K562 (cell line): ENCODE measurements around the gene RPS2.

Experiments used
- NR2C1 ChIP-seq, 2 experiments: fragments of 450-650 bp; IDR thresholded peaks; 2 replicates each; pipeline ENCODE4 v1.6.1; 2017; ENCODE audit warnings: mild to moderate bottlenecking in 2 of 2, antibody characterized with exemption in 1 of 2, inconsistent platforms in 1 of 2, missing compliant biosample characterization in 1 of 2, missing genetic modification characterization in 1 of 2
- TF ChIP-seq, protein P1 (sequence below): fragments of 250-450 bp; sonication (Bioruptor Pico); IDR thresholded peaks from 2 replicates; pipeline ENCODE4 v1.5.0; 2021; ENCODE audit warnings: mild to moderate bottlenecking, borderline replicate concordance

- TF ChIP-seq NR2C1 (IDR thresholded peaks at IDR 0.05) (no peak), NR2C1 (tag; IDR thresholded peaks at IDR 0.05) (no peak)
- TF ChIP-seq, protein P1, sequence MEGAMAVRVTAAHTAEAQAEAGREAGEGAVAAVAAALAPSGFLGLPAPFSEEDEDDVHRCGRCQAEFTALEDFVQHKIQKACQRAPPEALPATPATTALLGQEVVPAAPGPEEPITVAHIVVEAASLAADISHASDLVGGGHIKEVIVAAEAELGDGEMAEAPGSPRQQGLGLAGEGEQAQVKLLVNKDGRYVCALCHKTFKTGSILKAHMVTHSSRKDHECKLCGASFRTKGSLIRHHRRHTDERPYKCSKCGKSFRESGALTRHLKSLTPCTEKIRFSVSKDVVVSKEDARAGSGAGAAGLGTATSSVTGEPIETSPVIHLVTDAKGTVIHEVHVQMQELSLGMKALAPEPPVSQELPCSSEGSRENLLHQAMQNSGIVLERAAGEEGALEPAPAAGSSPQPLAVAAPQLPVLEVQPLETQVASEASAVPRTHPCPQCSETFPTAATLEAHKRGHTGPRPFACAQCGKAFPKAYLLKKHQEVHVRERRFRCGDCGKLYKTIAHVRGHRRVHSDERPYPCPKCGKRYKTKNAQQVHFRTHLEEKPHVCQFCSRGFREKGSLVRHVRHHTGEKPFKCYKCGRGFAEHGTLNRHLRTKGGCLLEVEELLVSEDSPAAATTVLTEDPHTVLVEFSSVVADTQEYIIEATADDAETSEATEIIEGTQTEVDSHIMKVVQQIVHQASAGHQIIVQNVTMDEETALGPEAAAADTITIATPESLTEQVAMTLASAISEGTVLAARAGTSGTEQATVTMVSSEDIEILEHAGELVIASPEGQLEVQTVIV (CRISPR knock-in tag) = no peak
Measured at GRCh38 chr16:1972490-1972877, 7.9 kb upstream of the RPS2 start.
